ENCODE results near the gene HOXC9.

GRCh38 chr12:53959314-53959713, 40.6 kb upstream of the HOXC9 start:
- TF ChIP-seq CTCF (IDR thresholded peaks at IDR 0.05; ENCODE audit: borderline replicate concordance, extremely low read depth, low read length, poor library complexity, severe bottlenecking), result no peak
- no peak for TF ChIP-seq EZH2 (IDR thresholded peaks at IDR 0.05; ENCODE audit: borderline replicate concordance, low read depth, low read length, severe bottlenecking)
